ENCODE measurements around the gene ZFYVE28. TPM values are rescaled to one million over a fixed set of nuclear protein-coding genes. Genes with fewer than 3 reads are reported as not detected.
A peak's percentile ranks its signal among the peaks of the same experiment; 100 is the strongest.

The ZFYVE28 gene
- total RNA-seq, 1 donor from 2014 or later, result 3.3 TPM

DNA sequence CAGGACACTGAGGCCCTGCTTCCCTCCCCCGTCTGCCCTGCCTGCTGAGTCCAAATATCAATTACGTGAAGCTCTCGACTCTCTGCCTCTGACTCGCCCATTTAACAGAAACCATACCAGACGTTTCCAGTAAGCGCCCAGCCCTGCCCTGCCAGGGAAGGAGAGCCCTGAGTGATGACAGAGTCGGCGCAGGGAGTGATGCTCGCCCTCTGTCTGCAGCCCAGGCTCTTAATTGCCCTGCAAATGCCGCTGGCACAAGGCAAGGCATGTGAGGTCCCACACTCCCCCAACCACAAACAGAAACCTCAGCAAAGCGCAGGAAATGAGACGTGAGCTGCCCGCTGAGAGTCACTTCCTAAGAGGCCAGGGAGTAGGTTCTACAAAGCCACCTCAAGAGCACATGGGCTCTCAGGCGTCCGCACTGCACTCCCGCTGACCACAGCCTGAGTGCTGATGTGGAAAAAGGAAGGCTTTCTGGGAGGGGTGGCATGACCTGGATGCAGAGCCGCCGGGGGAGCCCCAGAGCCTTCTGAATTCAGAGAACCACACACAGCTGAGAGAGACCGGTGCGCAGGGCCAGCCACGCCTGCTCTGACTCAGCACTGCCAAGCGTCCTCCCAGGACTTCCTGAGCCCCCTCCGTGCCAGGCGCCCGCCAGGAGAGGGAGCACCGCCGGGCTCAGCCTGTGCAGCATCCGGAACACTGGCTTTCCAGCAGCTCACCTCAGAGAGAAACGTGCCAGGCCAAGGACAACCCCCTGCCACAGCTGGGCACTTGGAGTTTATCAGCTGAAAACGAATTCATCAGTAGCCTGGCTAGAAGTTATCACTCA is 5.3 kb downstream of the ZFYVE28 start:
- Mint-ChIP-seq H3K4me3 (ENCODE audit: unreplicated experiment) (peak overlapping the region; percentile 63), H3K27ac (ENCODE audit: unreplicated experiment) (peak overlapping the region; percentile 93), H3K4me1 (ENCODE audit: low read depth) (peaks cover 35% of the 10 kb centered on the region), H3K9me3 (ENCODE audit: low read depth) (no peaks in the 10 kb centered on the region), H3K27me3 (ENCODE audit: low read depth) (peaks cover 18% of the 10 kb centered on the region), H3K36me3 (ENCODE audit: low read depth) (no peaks in the 10 kb centered on the region)
- no peak for DNase-seq (ENCODE audit: low spot score)
- TF ChIP-seq, protein P1, sequence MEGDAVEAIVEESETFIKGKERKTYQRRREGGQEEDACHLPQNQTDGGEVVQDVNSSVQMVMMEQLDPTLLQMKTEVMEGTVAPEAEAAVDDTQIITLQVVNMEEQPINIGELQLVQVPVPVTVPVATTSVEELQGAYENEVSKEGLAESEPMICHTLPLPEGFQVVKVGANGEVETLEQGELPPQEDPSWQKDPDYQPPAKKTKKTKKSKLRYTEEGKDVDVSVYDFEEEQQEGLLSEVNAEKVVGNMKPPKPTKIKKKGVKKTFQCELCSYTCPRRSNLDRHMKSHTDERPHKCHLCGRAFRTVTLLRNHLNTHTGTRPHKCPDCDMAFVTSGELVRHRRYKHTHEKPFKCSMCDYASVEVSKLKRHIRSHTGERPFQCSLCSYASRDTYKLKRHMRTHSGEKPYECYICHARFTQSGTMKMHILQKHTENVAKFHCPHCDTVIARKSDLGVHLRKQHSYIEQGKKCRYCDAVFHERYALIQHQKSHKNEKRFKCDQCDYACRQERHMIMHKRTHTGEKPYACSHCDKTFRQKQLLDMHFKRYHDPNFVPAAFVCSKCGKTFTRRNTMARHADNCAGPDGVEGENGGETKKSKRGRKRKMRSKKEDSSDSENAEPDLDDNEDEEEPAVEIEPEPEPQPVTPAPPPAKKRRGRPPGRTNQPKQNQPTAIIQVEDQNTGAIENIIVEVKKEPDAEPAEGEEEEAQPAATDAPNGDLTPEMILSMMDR (IDR thresholded peaks at IDR 0.05), result peak; percentile 79

DNA sequence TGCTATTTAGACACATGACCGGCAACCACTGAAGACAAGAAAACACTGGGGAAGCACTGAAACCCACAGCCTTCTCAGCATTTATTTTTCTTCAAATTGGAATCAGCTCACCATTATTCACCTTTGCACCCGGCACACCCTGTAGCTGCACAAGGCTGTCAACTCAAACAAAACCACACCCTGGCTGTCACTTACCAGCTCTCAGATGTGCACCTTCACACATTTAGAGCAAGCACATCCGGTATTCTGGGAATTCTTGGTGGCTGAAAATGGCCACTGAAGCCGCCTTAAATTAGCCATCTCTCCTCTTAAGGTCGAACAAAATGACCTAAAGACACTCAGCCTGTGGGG is 5.9 kb downstream of the ZFYVE28 start:
- peak overlapping the region; percentile 63 for H3K4me3 Mint-ChIP-seq (ENCODE audit: unreplicated experiment)
- no peaks in the 10 kb centered on the region for H3K36me3 Mint-ChIP-seq (ENCODE audit: low read depth)
- peaks cover 19% of the 10 kb centered on the region for H3K27me3 Mint-ChIP-seq (ENCODE audit: low read depth)
- H3K27ac Mint-ChIP-seq (ENCODE audit: unreplicated experiment), result peak overlapping the region; percentile 93
- H3K9me3 Mint-ChIP-seq (ENCODE audit: low read depth), result no peaks in the 10 kb centered on the region
- peaks cover 30% of the 10 kb centered on the region for H3K4me1 Mint-ChIP-seq (ENCODE audit: low read depth)
- TF ChIP-seq, protein P1 (IDR thresholded peaks at IDR 0.05), result no peak
- no peak for DNase-seq (ENCODE audit: low spot score)

DNA sequence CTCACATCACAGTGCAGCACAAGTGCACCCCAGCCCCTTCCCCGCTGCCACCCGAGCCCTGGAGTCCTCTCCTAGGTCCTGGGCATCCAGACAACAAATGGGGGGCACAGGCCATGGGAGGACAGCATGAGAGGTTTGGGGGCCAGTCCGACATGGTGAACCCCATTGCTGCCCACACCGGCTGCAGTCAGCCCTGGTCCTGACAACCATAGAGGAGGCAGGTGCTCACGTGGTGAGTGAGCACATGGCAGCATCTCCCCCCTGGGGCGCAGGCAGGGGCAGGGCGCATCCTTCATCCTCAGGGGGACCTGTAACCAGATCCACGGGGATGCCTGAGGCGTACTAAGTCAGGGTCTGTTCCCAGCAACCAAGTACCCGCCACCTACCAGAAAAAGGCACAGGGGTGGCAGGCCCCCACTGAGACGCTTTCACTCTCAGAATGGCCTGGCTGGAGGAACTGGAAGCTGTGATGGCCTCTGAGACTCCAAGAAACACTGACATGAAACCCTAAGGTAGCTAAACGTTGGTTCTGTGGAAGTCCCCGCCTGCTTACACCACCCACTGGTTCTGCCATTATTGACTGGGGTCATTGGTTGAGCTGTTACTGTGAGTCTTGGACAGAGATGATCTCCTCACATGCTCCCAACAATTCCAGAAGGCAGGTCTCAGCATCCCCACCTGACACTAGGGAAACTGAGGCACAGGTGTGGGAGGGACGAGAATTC is 6.5 kb downstream of the ZFYVE28 start:
- no peak for DNase-seq (ENCODE audit: low spot score)
- TF ChIP-seq, protein P1 (IDR thresholded peaks at IDR 0.05), result no peak
- Mint-ChIP-seq H3K27me3 (ENCODE audit: low read depth) (peaks cover 22% of the 10 kb centered on the region), H3K4me3 (ENCODE audit: unreplicated experiment) (peak overlapping the region; percentile 63), H3K9me3 (ENCODE audit: low read depth) (no peaks in the 10 kb centered on the region), H3K4me1 (ENCODE audit: low read depth) (peaks cover 28% of the 10 kb centered on the region), H3K27ac (ENCODE audit: unreplicated experiment) (peak overlapping the region; percentile 93), H3K36me3 (ENCODE audit: low read depth) (no peaks in the 10 kb centered on the region)

DNA sequence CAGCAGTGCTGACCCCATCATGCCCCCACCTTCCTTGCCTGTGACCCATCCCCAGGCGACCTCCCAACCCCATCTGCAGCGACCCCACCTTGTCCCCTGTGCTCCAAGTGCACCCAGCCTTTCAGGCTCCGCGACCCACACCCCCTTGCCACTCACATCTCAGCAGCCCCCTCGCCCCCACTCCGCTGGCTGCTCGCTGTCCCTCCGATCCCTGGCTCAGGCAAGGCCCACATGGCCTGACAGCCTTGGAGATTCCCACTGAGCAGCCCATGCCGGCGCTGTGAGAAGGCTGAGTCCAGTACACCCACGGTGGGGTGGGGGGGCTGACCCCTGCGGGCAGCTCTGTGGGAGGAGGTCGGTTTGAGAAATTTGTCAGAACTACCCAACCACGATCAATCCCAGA is 9.1 kb downstream of the ZFYVE28 start:
- Mint-ChIP-seq H3K27me3 (ENCODE audit: low read depth) (peaks cover 20% of the 10 kb centered on the region), H3K27ac (ENCODE audit: unreplicated experiment) (no peak overlapping the region), H3K4me3 (ENCODE audit: unreplicated experiment) (no peak overlapping the region), H3K4me1 (ENCODE audit: low read depth) (peaks cover 21% of the 10 kb centered on the region), H3K36me3 (ENCODE audit: low read depth) (no peaks in the 10 kb centered on the region), H3K9me3 (ENCODE audit: low read depth) (no peaks in the 10 kb centered on the region)
- no peak for DNase-seq (ENCODE audit: low spot score)
- TF ChIP-seq, protein P1 (IDR thresholded peaks at IDR 0.05), result no peak

DNA sequence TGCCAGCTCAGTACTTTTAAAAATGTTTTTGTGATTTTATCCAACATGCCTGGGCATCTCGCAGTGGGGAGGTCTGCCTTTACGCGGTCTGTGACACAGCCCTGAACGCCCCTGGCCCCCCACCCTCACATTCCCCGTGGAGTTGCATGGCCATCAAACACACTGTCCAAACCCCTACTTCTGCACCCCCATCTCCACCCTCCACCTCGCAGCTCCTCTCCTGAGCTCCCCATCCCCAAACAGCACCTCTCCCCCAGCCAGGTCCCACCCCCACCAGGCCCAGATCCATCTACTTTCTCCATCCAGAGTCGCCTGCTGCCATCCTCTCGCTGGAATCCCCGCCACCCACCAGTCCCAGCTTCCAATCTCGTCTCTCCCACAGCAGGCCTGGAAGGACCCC is 9.5 kb downstream of the ZFYVE28 start:
- H3K4me1 Mint-ChIP-seq (ENCODE audit: low read depth), result peaks cover 17% of the 10 kb centered on the region
- TF ChIP-seq, protein P1 (IDR thresholded peaks at IDR 0.05), result no peak

More for the DNA sequence above, 9.5 kb downstream of the ZFYVE28 start:
- no peak overlapping the region for H3K4me3 Mint-ChIP-seq (ENCODE audit: unreplicated experiment)
- H3K27me3 Mint-ChIP-seq (ENCODE audit: low read depth), result peaks cover 20% of the 10 kb centered on the region
- no peaks in the 10 kb centered on the region for H3K36me3 Mint-ChIP-seq (ENCODE audit: low read depth)
- H3K9me3 Mint-ChIP-seq (ENCODE audit: low read depth), result no peaks in the 10 kb centered on the region
- H3K27ac Mint-ChIP-seq (ENCODE audit: unreplicated experiment), result no peak overlapping the region
- no peak for DNase-seq (ENCODE audit: low spot score)
